Measurements from ENCODE around the gene DHX38.

GRCh38 chr16:72128701-72129100 is 35.1 kb downstream of the DHX38 start:
- TF ChIP-seq USF1 (IDR thresholded peaks at IDR 0.05) (no peak), EP300 (IDR thresholded peaks at IDR 0.05; ENCODE audit: borderline replicate concordance) (no peak), CEBPB (IDR thresholded peaks at IDR 0.05) (no peak)
- TF ChIP-seq, protein P1, sequence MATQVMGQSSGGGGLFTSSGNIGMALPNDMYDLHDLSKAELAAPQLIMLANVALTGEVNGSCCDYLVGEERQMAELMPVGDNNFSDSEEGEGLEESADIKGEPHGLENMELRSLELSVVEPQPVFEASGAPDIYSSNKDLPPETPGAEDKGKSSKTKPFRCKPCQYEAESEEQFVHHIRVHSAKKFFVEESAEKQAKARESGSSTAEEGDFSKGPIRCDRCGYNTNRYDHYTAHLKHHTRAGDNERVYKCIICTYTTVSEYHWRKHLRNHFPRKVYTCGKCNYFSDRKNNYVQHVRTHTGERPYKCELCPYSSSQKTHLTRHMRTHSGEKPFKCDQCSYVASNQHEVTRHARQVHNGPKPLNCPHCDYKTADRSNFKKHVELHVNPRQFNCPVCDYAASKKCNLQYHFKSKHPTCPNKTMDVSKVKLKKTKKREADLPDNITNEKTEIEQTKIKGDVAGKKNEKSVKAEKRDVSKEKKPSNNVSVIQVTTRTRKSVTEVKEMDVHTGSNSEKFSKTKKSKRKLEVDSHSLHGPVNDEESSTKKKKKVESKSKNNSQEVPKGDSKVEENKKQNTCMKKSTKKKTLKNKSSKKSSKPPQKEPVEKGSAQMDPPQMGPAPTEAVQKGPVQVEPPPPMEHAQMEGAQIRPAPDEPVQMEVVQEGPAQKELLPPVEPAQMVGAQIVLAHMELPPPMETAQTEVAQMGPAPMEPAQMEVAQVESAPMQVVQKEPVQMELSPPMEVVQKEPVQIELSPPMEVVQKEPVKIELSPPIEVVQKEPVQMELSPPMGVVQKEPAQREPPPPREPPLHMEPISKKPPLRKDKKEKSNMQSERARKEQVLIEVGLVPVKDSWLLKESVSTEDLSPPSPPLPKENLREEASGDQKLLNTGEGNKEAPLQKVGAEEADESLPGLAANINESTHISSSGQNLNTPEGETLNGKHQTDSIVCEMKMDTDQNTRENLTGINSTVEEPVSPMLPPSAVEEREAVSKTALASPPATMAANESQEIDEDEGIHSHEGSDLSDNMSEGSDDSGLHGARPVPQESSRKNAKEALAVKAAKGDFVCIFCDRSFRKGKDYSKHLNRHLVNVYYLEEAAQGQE (IDR thresholded peaks at IDR 0.05; ENCODE audit: low read depth): no peak

All from Ishikawa (cell line).